Ishikawa (cell line): ENCODE results near the gene FADS1.

Source experiments
- CEBPB ChIP-seq: IDR thresholded peaks from 2 replicates; pipeline ENCODE4 v1.6.1; 2012
- CREB1 ChIP-seq: IDR thresholded peaks from 2 replicates; pipeline ENCODE4 v1.6.1; 2012; ENCODE audit warnings: low read depth
- EGR1 ChIP-seq: IDR thresholded peaks from 2 replicates; pipeline ENCODE4 v1.6.1; 2012
- EP300 ChIP-seq: IDR thresholded peaks from 2 replicates; pipeline ENCODE4 v1.6.1; 2012; ENCODE audit warnings: borderline replicate concordance
- FOXM1 ChIP-seq: IDR thresholded peaks from 2 replicates; pipeline ENCODE4 v1.6.1; 2012; ENCODE audit warnings: low read depth, borderline replicate concordance
- MAX ChIP-seq: IDR thresholded peaks from 2 replicates; pipeline ENCODE4 v1.6.1; 2012
- NFIC ChIP-seq: IDR thresholded peaks from 2 replicates; pipeline ENCODE4 v1.6.1; 2012
- RAD21 ChIP-seq: IDR thresholded peaks from 2 replicates; pipeline ENCODE4 v1.6.1; 2012; ENCODE audit warnings: low read depth
- TAF1 ChIP-seq: IDR thresholded peaks from 2 replicates; pipeline ENCODE4 v1.6.1; 2012; ENCODE audit warnings: low read depth, mild to moderate bottlenecking
- TCF12 ChIP-seq: IDR thresholded peaks from 2 replicates; pipeline ENCODE4 v1.6.1; 2012; ENCODE audit warnings: low read depth
- TEAD4 ChIP-seq: IDR thresholded peaks from 2 replicates; pipeline ENCODE4 v1.6.1; 2012
- USF1 ChIP-seq: IDR thresholded peaks from 2 replicates; pipeline ENCODE4 v1.6.1; 2012
- YY1 ChIP-seq: IDR thresholded peaks from 2 replicates; pipeline ENCODE4 v1.6.1; 2012; ENCODE audit warnings: low read depth
- ZBTB7A ChIP-seq: IDR thresholded peaks from 2 replicates; pipeline ENCODE4 v1.6.1; 2012; ENCODE audit warnings: low read depth
- TF ChIP-seq, protein P1 (sequence below): IDR thresholded peaks from 2 replicates; pipeline ENCODE4 v1.6.1; 2012; ENCODE audit warnings: low read depth, mild to moderate bottlenecking

Gene FADS1

GRCh38 chr11:61806785-61807184 is 10.0 kb downstream of the FADS1 start:
- TF ChIP-seq YY1: no peak
- TF ChIP-seq CEBPB: no peak
- no peak for TF ChIP-seq TCF12
- TF ChIP-seq ZBTB7A: no peak
- TF ChIP-seq EGR1: no peak
- TF ChIP-seq FOXM1: no peak
- TF ChIP-seq RAD21: no peak
- no peak for TF ChIP-seq USF1
- TF ChIP-seq, protein P1, sequence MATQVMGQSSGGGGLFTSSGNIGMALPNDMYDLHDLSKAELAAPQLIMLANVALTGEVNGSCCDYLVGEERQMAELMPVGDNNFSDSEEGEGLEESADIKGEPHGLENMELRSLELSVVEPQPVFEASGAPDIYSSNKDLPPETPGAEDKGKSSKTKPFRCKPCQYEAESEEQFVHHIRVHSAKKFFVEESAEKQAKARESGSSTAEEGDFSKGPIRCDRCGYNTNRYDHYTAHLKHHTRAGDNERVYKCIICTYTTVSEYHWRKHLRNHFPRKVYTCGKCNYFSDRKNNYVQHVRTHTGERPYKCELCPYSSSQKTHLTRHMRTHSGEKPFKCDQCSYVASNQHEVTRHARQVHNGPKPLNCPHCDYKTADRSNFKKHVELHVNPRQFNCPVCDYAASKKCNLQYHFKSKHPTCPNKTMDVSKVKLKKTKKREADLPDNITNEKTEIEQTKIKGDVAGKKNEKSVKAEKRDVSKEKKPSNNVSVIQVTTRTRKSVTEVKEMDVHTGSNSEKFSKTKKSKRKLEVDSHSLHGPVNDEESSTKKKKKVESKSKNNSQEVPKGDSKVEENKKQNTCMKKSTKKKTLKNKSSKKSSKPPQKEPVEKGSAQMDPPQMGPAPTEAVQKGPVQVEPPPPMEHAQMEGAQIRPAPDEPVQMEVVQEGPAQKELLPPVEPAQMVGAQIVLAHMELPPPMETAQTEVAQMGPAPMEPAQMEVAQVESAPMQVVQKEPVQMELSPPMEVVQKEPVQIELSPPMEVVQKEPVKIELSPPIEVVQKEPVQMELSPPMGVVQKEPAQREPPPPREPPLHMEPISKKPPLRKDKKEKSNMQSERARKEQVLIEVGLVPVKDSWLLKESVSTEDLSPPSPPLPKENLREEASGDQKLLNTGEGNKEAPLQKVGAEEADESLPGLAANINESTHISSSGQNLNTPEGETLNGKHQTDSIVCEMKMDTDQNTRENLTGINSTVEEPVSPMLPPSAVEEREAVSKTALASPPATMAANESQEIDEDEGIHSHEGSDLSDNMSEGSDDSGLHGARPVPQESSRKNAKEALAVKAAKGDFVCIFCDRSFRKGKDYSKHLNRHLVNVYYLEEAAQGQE: no peak
- no peak for TF ChIP-seq MAX
- no peak for TF ChIP-seq CREB1
- no peak for TF ChIP-seq TEAD4
- no peak for TF ChIP-seq EP300
- TF ChIP-seq NFIC: no peak

- TF ChIP-seq EGR1 (no peak), TAF1 (no peak), USF1 (no peak), CREB1 (no peak), MAX (no peak), CEBPB (no peak), FOXM1 (no peak), TEAD4 (no peak), NFIC (no peak), YY1 (no peak), ZBTB7A (no peak), TCF12 (no peak), RAD21 (no peak), EP300 (no peak)
- TF ChIP-seq, protein P1: no peak
These were observed 11.7 kb downstream of the FADS1 start for GRCh38 chr11:61805146-61805545.

DNA sequence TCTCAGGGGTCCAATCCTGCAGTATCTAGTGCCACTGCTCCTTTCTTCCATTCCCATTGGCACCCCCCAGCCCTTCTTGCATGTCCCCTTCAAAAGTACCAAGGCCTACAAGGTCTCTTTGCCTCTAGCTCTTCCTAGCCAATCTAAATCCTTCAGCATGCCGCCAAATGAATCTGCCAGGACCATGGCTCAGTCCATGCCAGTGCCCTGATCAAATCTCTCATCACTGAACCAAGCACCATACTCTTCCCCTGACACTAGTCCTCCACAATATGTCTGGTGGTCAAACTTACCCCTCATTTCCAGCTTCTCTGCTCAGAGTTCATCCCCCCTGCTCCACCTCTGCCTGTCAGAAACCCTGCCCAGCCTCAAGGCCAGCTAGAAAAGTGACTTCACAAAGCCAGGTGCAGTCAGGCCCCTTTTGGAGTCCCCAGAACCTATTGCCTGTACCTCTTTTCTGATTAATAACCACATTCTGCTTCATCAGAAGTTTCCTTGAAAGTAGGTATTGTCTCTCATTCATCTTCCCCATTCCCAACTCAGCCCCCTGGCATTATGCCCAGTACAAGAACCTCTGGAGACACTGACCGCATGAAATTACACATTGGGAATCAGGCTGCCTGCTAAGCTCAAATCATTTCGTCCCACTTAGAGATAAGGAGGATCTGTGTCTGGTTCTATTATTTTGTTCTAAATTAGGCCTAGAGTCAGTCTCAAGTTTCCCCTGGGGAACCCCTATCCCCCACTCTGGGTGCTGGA is 12.7 kb downstream of the FADS1 start:
- TF ChIP-seq TEAD4 (no peak), EP300 (no peak)

DNA sequence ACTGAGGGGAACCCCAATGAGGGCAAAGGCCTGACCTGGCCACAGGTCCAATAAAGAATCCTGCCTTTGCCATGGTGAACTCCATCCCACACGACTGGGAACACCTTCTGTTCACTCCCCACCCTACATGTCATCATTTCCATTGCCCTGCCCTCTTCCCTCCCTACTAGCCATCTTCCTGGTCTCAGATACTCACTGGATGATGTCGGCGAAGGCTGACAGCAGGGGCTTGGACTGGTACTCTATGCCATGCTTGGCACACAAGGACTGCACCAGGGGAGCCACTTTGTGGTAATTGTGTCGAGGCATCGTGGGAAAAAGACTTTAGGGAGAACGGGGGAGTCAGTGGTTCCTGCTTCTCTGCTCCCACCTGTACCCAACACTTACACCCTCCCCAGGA is 14.2 kb downstream of the FADS1 start:
- no peak for TF ChIP-seq USF1
- no peak for TF ChIP-seq TAF1
- TF ChIP-seq FOXM1: no peak
- no peak for TF ChIP-seq YY1
- TF ChIP-seq MAX: no peak
- no peak for TF ChIP-seq RAD21
- TF ChIP-seq NFIC: no peak
- TF ChIP-seq TCF12: no peak
- TF ChIP-seq, protein P1: no peak
- TF ChIP-seq CREB1: no peak
- no peak for TF ChIP-seq EP300
- TF ChIP-seq TEAD4: no peak
